Measurements from ENCODE around the gene CTNND2.

The CTNND2 gene, protein sequence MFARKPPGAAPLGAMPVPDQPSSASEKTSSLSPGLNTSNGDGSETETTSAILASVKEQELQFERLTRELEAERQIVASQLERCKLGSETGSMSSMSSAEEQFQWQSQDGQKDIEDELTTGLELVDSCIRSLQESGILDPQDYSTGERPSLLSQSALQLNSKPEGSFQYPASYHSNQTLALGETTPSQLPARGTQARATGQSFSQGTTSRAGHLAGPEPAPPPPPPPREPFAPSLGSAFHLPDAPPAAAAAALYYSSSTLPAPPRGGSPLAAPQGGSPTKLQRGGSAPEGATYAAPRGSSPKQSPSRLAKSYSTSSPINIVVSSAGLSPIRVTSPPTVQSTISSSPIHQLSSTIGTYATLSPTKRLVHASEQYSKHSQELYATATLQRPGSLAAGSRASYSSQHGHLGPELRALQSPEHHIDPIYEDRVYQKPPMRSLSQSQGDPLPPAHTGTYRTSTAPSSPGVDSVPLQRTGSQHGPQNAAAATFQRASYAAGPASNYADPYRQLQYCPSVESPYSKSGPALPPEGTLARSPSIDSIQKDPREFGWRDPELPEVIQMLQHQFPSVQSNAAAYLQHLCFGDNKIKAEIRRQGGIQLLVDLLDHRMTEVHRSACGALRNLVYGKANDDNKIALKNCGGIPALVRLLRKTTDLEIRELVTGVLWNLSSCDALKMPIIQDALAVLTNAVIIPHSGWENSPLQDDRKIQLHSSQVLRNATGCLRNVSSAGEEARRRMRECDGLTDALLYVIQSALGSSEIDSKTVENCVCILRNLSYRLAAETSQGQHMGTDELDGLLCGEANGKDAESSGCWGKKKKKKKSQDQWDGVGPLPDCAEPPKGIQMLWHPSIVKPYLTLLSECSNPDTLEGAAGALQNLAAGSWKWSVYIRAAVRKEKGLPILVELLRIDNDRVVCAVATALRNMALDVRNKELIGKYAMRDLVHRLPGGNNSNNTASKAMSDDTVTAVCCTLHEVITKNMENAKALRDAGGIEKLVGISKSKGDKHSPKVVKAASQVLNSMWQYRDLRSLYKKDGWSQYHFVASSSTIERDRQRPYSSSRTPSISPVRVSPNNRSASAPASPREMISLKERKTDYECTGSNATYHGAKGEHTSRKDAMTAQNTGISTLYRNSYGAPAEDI (N-terminal part only)

DNA sequence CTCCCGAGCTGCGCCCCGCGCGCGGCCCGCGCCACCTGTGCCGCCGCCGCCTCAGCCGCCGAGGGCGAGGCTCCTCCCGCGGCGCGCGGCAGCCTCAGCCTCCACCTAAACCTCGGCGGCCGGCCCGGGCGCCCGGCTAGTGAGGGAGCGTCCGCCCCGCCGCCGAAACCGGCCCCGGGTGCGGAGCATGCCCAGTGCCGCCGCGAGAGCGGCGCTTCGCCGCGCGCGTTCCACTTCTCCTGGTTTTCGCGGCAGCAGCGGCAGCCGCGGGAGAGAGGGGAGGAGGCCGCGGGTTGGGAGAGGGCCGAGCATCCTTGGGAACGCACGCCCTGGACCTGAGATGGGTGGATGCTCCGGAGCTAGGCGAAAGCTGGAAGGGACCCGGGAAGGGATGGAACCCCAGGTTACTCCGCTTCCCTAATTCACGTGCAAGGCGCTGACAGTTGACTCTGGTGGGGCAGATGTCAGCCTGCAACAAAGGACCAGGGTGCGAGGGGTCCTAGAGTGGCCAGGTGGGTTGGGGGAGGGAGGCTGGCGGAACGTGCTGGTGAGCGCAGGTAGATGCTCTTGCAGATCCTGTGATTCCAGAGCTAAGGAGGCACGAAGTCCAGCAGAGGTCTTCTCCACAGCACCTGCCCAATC is at the start of gene CTNND2:
TSS of gene CTNND2 (minus strand) at position 182 of the 642 bp plus-strand sequence. CDS start 593 bp downstream, outside the sequence.
- DNase-seq (ENCODE audit: low read depth) = no peak

DNA sequence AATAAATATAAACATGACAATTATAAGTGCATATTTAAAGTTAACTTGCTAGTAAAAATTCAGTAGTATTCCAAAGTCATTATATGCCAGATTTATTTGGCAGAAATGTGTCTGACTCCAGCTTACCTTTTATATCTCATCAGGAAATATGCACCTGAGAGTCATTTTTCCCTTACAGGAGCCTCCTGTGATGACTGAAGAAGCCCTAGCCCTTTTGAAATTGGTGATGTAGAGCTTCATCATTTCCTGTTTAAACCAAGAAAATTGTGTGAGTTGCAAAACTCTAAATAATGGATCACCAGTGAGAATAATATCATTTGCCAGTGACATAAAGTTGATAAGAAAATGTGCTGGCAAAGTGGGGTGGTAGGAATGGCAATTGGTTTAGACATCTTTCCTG is 42.1 kb upstream of the CTNND2 start:
- no peak for DNase-seq (ENCODE audit: low read depth)

DNA sequence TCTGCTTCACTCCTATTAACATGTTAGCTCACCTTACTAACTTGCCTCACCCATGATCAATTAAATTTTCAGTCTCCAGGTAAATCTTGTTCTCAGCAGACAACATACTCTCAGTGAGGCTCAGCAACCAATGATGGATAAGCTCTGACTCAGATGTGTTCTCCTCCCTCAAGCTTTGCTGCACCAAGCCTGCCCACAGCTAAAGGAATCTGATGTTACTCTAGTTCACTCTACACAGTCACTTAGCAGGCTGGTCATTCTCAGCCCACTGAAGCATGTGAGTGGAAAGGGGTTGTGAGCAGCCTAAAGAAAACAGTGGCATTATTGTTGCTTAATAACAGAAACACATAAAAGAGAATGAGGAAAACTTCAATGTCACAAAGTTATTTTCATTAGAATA is 37.3 kb upstream of the CTNND2 start:
- DNase-seq (ENCODE audit: low read depth) = no peak

DNA sequence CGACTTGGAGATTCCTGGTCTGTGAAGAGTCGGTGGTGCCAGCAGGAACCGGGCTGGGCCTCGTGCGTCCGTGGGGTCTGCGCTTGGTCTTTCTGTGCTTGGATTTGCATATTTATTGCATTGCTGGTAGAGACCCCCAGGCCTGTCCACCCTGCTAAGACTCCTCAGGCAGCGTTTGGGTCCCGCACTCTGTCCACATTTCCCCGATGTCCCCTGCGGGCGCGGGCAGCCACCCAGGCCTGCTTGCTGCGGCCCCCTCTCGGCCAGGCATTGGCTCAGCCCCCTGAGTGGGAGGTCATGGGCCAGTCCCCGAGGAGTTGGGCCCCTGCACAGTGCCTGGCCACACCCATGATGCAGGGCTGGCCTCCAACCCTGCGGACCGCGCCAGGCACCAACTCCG is 27.4 kb upstream of the CTNND2 start:
- no peak for DNase-seq (ENCODE audit: low read depth)

DNA sequence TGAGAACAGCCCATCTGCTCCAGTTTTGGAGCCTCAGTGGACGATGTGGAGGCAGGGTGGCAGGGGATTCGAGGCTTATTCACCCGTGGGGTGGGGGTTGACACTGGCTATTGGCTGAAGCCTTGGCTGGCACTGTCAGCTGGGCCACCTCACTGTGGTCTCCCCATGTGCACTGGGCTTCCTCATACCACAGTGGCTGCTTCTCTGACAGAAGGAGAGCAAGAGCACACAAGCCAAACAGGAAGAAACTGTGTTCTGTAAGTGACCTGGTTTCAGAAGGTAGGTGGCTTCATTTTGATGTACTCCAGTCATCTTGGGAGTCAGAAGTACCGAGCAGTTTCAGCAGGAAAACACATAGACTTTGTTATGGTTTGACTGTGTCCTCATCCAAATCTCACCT is 24.7 kb upstream of the CTNND2 start:
- no peak for DNase-seq (ENCODE audit: low read depth)

DNA sequence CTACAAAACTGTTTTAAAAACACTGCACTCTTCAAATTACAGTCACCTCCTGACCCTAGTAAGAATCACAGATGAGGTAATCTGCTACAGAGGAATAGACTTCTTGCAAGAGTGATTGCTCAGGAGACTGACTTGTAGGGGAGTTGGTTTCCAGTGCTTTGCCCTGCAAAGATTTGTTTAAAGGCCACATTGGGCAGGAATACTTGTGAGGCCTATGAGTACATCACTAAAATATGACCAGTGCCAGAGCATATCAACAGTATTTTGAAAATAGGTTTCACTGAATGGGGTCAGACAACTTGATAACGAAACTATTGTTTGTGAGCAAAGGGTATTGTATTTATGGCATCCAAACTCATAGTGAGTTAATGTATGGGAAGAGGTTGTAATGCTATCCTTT is 21.5 kb upstream of the CTNND2 start:
- DNase-seq (ENCODE audit: low read depth) = no peak

DNA sequence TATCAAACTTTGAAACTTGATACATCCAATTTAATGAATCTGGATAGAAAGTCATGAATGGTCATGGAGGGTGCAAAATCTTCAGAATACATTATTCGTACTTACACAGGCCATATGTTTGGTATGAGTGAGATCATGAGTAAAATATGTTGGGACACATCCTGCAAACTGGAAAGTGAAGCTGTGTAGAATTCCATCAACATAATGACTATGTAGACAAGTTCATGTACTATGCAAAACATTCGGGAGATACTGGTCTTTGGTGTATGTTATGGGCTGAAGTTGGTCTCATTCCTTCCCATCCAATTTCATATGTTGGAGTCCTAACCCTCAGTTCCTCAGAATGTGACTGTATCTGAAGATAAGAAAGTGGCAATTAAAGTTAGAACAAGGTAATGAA is 18.1 kb upstream of the CTNND2 start:
- no peak for DNase-seq (ENCODE audit: low read depth)

DNA sequence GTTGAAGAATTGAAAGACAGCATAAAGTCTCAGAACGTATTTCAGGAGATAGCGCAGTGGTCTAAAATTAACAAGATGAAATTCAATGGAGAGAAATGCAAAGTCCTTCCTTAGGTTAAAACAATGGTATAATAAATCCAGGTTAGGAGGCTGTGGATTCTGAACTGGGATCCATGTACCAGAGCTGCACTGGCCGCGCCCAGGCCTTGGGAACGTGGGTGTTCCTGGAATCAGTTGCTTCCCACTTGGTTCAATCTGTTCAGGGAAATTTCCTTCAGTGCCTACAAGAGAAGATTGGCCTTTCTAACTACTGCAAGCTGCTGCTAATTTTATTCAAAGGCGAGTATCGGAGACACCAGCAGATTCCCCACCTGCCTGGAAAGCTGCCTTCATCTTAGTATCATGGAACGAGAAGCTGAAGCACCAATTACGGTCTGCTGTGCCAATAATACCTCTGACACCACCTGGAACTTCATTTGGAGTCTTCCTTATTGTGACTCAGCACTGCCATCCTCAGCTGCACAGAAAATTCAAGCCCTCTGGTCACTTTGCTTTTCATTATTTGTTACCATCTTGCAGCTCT is 14.3 kb upstream of the CTNND2 start:
- no peak for DNase-seq (ENCODE audit: low read depth)

DNA sequence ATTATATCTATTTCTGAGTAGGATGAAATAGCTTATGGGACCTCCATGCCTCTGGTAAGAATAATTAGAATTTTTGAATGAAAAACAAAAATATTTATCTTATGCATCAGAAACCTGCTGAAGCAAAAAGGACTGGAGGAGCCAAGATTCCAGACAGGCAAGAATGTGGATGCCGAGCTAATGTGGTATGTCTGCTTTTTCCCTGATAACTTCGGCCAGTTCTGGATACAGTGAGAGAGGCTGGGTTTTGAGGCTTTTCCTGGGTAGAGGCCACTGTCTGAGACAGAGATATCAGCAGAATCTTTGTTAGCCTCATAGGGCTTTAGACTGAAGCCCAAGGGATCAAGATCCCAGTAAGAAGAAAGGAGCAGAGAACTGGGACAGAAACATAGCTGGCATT is 5.2 kb upstream of the CTNND2 start:
- no peak for DNase-seq (ENCODE audit: low read depth)

DNA sequence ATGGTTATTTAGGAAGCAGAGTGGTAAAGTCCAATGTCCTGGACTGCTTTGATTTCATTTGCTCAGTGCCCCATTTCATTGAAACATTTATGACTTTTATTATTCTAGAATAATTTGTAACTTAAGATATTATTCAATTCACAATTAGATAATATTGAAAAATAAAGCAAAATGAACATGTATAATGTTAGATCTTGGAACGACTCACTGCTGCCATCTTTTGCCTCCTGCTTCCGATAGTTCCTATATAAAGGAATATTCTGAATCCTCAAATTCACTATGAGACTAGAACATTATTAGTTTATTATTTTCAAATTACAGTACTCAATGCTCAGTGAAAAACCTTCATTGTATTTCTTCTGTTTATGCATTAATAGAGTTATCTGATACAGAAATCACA is 2.3 kb upstream of the CTNND2 start:
- no peak for DNase-seq (ENCODE audit: low read depth)

DNA sequence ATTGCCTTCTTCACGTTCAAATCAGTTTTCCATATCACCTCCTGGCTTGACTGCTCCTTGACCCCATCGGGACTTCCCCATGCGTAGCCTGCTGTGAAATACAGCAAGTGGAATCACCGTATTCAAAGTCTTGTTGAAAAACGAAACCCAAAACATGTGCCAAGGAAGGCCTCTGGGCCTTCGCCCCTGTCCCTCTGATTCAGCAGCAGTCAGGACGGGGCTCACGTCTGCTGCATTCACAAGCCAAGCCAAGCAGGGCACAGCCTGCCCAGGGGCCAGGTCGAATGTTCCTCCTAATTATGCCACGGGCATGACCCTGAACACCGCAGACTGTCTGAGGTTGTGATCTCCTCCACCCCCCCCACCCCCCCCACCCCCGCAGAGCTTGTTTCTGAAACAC is 960 bp upstream of the CTNND2 start:
- no peak for DNase-seq (ENCODE audit: low read depth)

DNA sequence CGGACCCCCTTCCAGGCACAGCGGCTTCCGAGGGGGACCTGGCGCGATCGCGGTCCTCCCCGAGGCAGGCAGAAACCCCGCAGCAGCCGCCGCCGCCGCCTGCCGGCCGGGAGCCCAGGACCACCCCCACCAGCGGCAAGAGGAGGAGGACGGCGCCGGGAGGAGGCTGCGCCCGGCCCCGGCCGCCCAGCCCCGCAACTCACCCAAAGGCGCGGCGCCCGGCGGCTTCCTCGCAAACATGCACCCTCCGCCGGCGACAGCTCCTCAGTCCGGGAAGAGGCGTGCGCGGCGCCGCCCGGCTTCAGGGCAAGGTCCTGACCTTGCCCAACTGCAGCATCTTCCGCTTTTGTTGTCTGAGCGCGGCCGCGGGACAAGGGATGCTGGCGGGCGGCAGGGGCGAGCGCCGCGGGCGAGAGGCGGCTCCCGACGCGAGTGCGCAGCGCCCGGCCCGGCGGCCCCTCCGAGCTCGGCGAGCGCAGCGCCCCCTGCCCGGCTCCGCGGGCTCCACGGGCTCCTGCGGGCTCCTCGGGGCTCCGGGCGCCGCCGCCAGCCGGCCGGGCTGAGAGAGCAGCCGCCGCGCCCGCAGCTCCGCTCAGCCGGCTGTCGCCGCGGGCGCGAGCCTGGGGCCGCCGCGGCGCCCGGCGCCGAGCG is 507 bp downstream of the CTNND2 start:
- no peak for DNase-seq (ENCODE audit: low read depth)

DNA sequence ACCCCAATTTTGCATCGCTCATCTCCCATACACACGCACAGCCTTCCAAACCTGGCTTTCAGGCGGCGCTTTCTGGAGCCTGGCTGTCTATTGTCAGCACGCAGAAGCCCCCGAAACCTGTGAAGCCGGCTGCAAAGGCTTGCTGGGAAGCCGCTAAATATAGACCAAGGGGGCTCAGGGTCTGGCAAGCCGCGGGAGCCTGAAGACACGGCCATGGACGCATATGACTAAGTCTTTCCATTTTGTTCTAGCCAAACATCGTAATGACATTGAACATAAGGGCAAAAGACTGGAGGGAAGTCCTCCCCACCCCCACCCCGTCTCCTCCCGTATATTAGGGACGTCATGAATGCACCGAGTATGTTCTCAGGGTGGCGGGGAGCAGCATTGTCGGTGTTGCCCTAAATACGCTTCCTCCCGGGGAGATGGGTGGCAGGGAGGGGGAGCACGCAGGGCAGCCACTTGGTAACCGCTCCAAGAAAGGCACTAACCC is 1.1 kb downstream of the CTNND2 start:
- DNase-seq (ENCODE audit: low read depth) = no peak

DNA sequence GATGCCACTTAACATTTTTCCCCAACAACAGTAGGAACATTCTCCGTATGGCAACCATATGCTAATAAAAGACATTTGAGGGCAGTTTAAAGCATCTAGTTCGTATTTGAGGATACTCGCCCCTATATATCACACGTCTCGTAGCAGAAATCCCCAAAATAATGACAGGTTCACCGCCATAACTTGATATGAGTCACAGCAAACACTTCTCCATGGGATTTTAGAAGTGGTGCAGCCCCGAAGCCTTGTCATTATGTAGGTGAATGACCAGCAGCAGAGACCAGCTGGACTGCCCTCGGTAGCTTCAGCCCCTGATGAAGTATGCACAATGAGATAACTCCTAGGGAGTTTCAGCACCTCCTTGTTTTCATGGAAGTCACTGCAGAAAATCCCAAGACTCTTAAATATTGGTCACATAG is 2.0 kb downstream of the CTNND2 start:
- no peak for DNase-seq (ENCODE audit: low read depth)

DNA sequence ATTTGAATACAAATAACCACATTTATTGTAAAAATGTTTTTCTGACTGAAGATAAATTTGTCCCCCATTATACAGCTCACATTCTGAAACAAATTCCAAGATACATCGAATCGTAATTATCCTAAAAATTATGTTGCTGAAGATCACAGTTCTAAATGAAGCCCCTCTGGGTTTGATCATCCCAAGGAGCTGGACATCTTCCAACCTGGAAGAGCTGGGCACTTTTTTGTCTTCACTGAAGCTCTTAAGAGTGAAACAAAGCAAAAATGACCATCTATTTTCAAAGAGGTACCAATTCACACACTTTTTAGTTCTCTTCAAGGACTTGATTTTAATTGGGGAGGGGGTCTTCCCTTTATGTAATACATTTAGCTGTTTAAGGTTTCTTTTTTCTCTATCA is 5.5 kb downstream of the CTNND2 start:
- DNase-seq (ENCODE audit: low read depth) = no peak

DNA sequence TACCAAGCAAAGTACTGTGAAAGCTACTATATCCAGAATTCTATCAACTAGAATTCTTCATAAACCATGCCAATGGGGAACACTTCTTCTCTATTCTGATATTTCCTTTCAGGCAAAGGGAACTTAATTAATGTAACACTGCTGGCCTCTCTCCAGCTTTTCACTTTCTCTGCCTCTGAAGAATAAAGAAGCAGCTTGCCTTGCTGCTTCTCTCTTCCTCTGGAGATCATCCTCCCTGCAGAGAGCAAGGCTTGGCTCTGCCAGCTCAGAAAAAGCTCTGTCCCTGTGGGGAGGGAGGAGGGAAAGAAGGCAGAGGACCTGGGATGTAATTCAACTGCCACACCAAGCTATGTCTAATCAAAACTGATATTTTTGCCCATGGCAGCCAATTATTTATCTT is 6.5 kb downstream of the CTNND2 start:
- DNase-seq (ENCODE audit: low read depth) = no peak

DNA sequence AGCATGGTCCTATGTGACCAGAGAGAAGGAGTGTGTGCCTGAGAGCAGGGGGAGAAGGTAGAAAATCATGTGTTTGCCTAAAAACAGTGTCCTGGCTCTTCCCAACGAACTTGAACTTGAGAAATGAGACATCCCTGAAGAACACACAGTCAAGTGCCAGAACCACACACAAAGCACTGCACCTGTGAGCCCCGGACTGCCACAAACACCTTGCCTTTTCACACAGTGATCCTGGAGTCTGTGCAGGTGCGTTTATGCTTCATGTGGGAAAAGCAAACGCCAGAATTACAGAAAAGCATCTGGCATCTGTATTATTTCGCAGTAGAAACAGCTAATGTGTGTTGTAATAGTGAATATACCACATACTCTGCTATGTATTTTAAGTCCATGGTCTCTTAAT is 9.3 kb downstream of the CTNND2 start:
- no peak for DNase-seq (ENCODE audit: low read depth)

DNA sequence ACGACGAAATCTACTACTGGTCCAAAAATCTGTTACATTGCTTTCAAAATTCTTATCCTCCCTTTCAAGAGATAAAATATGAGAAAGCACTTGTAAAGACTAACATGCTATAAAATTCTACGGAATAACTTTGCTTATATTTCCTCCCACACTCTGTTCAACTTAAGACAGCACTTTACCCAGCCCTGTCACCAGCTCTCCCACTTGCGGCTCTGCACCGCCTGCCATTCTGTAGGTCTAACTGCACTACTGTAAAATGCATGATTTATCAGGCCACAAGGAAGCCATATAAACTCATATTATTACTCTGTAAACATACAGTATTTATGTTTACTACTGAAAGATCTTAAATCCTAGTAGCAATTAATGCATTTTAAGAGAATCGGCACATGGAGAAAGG is 11.4 kb downstream of the CTNND2 start:
- no peak for DNase-seq (ENCODE audit: low read depth)

DNA sequence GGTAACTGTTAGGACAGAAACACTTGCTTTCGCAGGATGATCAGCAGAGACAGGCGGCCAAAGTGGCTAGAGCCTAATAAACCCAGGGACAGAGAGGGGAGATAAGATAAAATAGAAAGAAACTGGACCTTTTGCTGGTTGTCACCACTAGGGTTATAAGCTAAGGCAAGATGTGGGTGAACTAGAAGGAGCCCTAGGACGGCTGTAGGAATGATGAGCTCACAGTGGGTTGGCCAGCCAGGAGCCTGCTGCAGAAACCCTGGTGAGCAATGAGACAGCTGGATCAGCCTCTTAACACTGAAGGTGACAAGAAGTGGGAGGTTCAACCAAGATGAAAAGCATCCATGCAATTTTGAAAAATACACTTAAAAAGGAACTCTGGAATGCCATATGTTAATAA is 13.5 kb downstream of the CTNND2 start:
- DNase-seq (ENCODE audit: low read depth) = no peak

DNA sequence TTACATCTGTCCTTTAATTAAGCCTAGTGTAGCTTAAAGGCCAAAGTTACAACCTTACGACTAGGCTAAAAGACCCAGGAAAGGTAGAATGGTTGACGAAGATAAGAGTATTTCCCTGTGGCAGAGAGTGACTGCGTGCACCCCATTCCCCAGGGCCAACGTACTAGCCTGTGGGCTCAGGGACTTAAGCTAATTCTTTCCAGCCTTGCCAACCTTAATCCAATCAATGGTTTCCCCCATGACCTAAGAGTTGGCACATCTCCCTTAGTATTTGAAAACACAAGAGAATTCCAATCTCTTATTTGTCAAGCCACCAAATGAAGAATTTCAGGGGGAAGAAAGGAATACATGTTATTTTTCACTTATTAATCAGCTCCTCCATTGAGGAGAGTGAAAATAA is 16.0 kb downstream of the CTNND2 start:
- DNase-seq (ENCODE audit: low read depth) = no peak

DNA sequence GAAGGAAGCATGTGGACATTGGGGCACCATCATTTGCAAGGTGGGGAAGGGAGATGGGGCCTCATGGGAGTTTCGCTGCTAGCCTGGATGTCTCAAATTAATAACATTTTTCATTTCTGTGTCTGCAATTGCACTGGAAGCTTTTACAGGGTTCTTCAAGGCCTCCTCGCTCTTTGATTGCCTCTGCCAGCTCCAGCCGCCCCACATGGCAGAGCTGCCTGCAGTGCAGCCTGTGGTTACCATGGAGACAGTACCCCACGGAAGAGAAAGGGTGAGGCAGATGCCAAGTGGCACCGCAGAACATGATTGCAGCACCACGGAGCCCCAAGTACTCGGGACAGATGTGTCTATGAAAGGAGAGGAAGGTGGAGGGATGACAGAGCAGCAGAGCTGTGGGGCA is 25.4 kb downstream of the CTNND2 start:
- no peak for DNase-seq (ENCODE audit: low read depth)

All from stimulated activated CD4-positive, alpha-beta T cell treated with anti-CD3 and anti-CD28 coated beads, Interleukin-2, amount 100 ng/mL, for 4 hours (primary cell).